ENCODE measurements around the gene WFDC5. TPM values are rescaled to one million over a fixed set of nuclear protein-coding genes. Genes with fewer than 3 reads are reported as not detected.

WFDC5 gene
- total and polyA plus RNA-seq, 2 donors (not counting 3 experiments of a cell fraction or from before 2014, with no cell fraction given): not detected

- Histone ChIP-seq H3K4me1 (ENCODE audit: control insufficient read depth, extremely low read depth, insufficient read depth, low read length) (no peaks in the 10 kb centered on the region), H3K36me3 (ENCODE audit: control insufficient read depth in 2 of 2, extremely low read depth in 1 of 2, insufficient read depth in 2 of 2, low read length in 2 of 2) (no peaks in the 10 kb centered on the region), H3K27me3 (ENCODE audit: control insufficient read depth in 2 of 2, insufficient read depth in 2 of 2, low read length in 2 of 2) (peaks cover 0 to 5% of the 10 kb centered on the region in 2 experiments), H4K20me1 (replicated peaks; ENCODE audit: control insufficient read depth, extremely low read depth, insufficient read depth, low read length) (no peaks in the 10 kb centered on the region), H3K9ac (replicated peaks; ENCODE audit: extremely low read depth, insufficient read depth, low read length) (no peak overlapping the region), H3K27ac (ENCODE audit: insufficient read depth, low read depth, low read length) (no peak overlapping the region), H3K9me3 (replicated peaks; ENCODE audit: control insufficient read depth, insufficient read depth, low read length) (no peaks in the 10 kb centered on the region), H3K79me2 (ENCODE audit: control insufficient read depth, insufficient read depth, low read length) (no peaks in the 10 kb centered on the region), H3K9me1 (replicated peaks; ENCODE audit: control insufficient read depth, extremely low read depth, insufficient read depth, low read length) (no peaks in the 10 kb centered on the region), H3K4me3 (replicated peaks in 1 of 3; ENCODE audit: insufficient read depth in 1 of 3, low read depth in 1 of 3, low read length in 3 of 3) (no peak overlapping the region), H3K4me2 (ENCODE audit: insufficient read depth, low read length) (no peak overlapping the region), H2AFZ (ENCODE audit: low read depth, low read length) (no peak overlapping the region)
- dilution Hi-C loops (cut with MboI; ENCODE audit: extremely low pct_ligation_motif_present, low sequenced_read_pairs) (no loop called here), intact Hi-C loops (cut with micrococcal nuclease) (no loop called here)
- TF ChIP-seq POLR2AphosphoS5 (IDR thresholded peaks at IDR 0.05; ENCODE audit: insufficient read depth, low read depth, low read length) (no peak), FOS (IDR thresholded peaks at IDR 0.05; ENCODE audit: borderline replicate concordance, insufficient read depth, low read length) (no peak), POLR2A (IDR thresholded peaks at IDR 0.05; ENCODE audit: low read depth, low read length) (no peak), JUN (IDR thresholded peaks at IDR 0.05; ENCODE audit: borderline replicate concordance, insufficient read depth, insufficient read length, low read depth) (no peak), GATA2 (IDR thresholded peaks at IDR 0.05; ENCODE audit: insufficient read depth, insufficient read length, low read depth, low read length) (no peak), EZH2 (IDR thresholded peaks at IDR 0.05; ENCODE audit: borderline replicate concordance, low read depth, low read length, severe bottlenecking) (no peak), MYC (IDR thresholded peaks at IDR 0.05; ENCODE audit: low read depth, low read length) (no peak)
- TF ChIP-seq, protein P1, sequence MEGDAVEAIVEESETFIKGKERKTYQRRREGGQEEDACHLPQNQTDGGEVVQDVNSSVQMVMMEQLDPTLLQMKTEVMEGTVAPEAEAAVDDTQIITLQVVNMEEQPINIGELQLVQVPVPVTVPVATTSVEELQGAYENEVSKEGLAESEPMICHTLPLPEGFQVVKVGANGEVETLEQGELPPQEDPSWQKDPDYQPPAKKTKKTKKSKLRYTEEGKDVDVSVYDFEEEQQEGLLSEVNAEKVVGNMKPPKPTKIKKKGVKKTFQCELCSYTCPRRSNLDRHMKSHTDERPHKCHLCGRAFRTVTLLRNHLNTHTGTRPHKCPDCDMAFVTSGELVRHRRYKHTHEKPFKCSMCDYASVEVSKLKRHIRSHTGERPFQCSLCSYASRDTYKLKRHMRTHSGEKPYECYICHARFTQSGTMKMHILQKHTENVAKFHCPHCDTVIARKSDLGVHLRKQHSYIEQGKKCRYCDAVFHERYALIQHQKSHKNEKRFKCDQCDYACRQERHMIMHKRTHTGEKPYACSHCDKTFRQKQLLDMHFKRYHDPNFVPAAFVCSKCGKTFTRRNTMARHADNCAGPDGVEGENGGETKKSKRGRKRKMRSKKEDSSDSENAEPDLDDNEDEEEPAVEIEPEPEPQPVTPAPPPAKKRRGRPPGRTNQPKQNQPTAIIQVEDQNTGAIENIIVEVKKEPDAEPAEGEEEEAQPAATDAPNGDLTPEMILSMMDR (IDR thresholded peaks at IDR 0.05; ENCODE audit: extremely low read depth in 1 of 2, insufficient read depth in 1 of 2, low read depth in 1 of 2, low read length in 2 of 2): no peak
- TF ChIP-seq, protein P2, sequence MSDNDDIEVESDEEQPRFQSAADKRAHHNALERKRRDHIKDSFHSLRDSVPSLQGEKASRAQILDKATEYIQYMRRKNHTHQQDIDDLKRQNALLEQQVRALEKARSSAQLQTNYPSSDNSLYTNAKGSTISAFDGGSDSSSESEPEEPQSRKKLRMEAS (IDR thresholded peaks at IDR 0.05; ENCODE audit: insufficient read depth, insufficient read length): no peak
- no peak for DNase-seq (ENCODE audit: low read depth, low spot score)
- ChIA-PET POLR2A (no interaction called here), CTCF (interaction anchor here (0.8 to 9.0 kb wide), 3 partner anchors 16 to 72 kb away, joined by 3 to 278 read pairs (median 10); no protein-coding TSS in a partner anchor)
- FAIRE-seq: no peak
- BruUV-seq (replicated peaks): no TSS peak
Measured at GRCh38 chr20:45115829-45116228, 855 bp upstream of the WFDC5 start.
